Stomach (tissue), 9 donors: ENCODE results near the gene MIER1. TPM values are rescaled to one million over a fixed set of nuclear protein-coding genes. Genes with fewer than 3 reads are reported as not detected.

Experiments
- DNase-seq, 2 donors: peaks; one replicate each; pipeline versions ENCODE4 v3.0.0 to v3.0.0-alpha.2; 2013 to 2019
- H3K27ac ChIP-seq, 5 donors: fragments of 200-600 bp in 4 of 5; sonication (generic) in 4 of 5; one replicate each; pipeline ENCODE4 v1.5.1; 2013 to 2019; ENCODE audit warnings: mild to moderate bottlenecking in 1 of 5, moderate library complexity in 1 of 5
- H3K27me3 ChIP-seq, 3 donors: fragments of 200-600 bp; sonication (generic); one replicate each; pipeline ENCODE4 v1.5.1; 2017 to 2019; ENCODE audit warnings: mixed run types in 1 of 3
- H3K36me3 ChIP-seq, 4 donors: fragments of 200-600 bp; sonication (generic); 1 replicate in 3 of 4; 2 replicates in 1 of 4; pipeline ENCODE4 v1.5.1; 2016 to 2019
- H3K4me1 ChIP-seq, 4 donors: fragments of 200-600 bp; sonication (generic); one replicate each; pipeline ENCODE4 v1.5.1; 2016 to 2019
- H3K4me3 ChIP-seq, 4 donors: fragments of 200-600 bp; sonication (generic) in 3 of 4; one replicate each; pipeline ENCODE4 v1.5.1; 2016 to 2019; ENCODE audit warnings: mild to moderate bottlenecking in 1 of 4
- H3K9me3 ChIP-seq, 4 donors: fragments of 200-600 bp; sonication (generic); one replicate each; pipeline ENCODE4 v1.5.1; 2016 to 2019
- EP300 ChIP-seq: sonication (generic); formaldehyde crosslinking; IDR thresholded peaks from one replicate; pipeline ENCODE4 v1.6.1; 2017; ENCODE audit warnings: antibody characterized with exemption
- POLR2A ChIP-seq, 4 donors: fragments of 450-650 bp; IDR thresholded peaks; one replicate each; pipeline ENCODE4 v1.6.1; 2016; ENCODE audit warnings: antibody characterized with exemption in 4 of 4, control low read depth in 2 of 4, mild to moderate bottlenecking in 1 of 4, moderate library complexity in 1 of 4
- POLR2AphosphoS5 ChIP-seq, 3 donors: sonication (generic); formaldehyde crosslinking; IDR thresholded peaks; one replicate each; pipeline ENCODE4 v1.6.1; 2016; ENCODE audit warnings: antibody characterized with exemption in 3 of 3
- WGBS, 5 donors: extraction: QIAGEN DNeasy Blood & Tissue Kit in 3 of 5; methylation state at CpG; one replicate each; pipeline versions ENCODE4 v1.1.5 to v1.1.7; 2013 to 2018; 5-methylcytosine and 5-hydroxymethylcytosine counted together
- intact Hi-C: fragments of 100-400 bp; cut with DNase I; formaldehyde crosslinking; loops from one replicate; pipeline ENCODE4 v1.15.1; 2023; ENCODE audit warnings: low total_unique reads
- polyA plus RNA-seq, 3 donors: library from polyadenylated mRNA; stranded (reverse); fragments of 200-250 nt; gene quantifications; one replicate each; pipeline ENCODE4 v1.2.3, GENCODE V29; 2013
- total RNA-seq, 5 donors: library from RNA; depleted of rRNA; stranded (reverse); fragments of >200 nt; gene quantifications; one replicate each; pipeline versions ENCODE4 v1.1.0 to v1.2.3, GENCODE V29; 2014 to 2016
- TF ChIP-seq, protein P1 (sequence below), 7 experiments: fragments of 450-650 bp in 4 of 7; fragments of 200-600 bp in 3 of 7; sonication (generic) in 3 of 7; IDR thresholded peaks; one replicate each; pipeline ENCODE4 v1.5.1; 2016 to 2019; ENCODE audit warnings: antibody characterized with exemption in 7 of 7, control low read depth in 2 of 7, mild to moderate bottlenecking in 1 of 7
- donor health status: healthy with polysubstance abuse.
- donor health status: Bipolar disorder and iron deficiency.
- donor health status: healthy.

The MIER1 gene
- total and polyA plus RNA-seq, 8 donors: 6.4 to 57.6 (median 27.7) TPM

DNA sequence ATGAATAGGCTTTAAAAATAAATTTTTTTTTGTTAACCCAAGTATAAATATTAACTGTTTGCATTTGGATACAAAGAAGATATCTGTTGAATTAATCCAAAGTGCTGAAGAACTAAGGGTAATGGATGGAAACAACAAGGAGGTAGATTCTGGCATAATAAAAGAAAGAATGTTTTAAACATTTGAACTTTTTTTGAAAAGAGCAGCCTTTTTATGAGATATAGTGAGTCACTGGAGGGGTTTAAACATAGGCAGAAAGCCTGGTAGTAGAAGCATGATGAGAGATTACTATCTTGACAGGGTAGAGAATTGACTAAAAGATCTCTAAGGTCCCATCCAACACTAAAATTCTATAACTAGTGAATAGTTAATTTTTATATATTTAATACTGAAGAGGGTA lies 2.7 kb downstream of the MIER1 start:
- H3K4me3 ChIP-seq: no peak overlapping the region
- H3K4me1 ChIP-seq: peaks cover 24 to 62% (median 43%) of the 10 kb centered on the region in 4 donors
- no peak overlapping the region for H3K27ac ChIP-seq
- no peaks in the 10 kb centered on the region for H3K36me3 ChIP-seq
- intact Hi-C loops: no loop called here
- H3K9me3 ChIP-seq: no peaks in the 10 kb centered on the region
- no peak for DNase-seq
- no peak for TF ChIP-seq EP300
- TF ChIP-seq POLR2AphosphoS5 (IDR thresholded peaks at IDR 0.05): no peak
- no peak for TF ChIP-seq POLR2A (IDR thresholded peaks at IDR 0.05)
- TF ChIP-seq, protein P1, sequence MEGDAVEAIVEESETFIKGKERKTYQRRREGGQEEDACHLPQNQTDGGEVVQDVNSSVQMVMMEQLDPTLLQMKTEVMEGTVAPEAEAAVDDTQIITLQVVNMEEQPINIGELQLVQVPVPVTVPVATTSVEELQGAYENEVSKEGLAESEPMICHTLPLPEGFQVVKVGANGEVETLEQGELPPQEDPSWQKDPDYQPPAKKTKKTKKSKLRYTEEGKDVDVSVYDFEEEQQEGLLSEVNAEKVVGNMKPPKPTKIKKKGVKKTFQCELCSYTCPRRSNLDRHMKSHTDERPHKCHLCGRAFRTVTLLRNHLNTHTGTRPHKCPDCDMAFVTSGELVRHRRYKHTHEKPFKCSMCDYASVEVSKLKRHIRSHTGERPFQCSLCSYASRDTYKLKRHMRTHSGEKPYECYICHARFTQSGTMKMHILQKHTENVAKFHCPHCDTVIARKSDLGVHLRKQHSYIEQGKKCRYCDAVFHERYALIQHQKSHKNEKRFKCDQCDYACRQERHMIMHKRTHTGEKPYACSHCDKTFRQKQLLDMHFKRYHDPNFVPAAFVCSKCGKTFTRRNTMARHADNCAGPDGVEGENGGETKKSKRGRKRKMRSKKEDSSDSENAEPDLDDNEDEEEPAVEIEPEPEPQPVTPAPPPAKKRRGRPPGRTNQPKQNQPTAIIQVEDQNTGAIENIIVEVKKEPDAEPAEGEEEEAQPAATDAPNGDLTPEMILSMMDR (IDR thresholded peaks at IDR 0.05): no peak
- no peaks in the 10 kb centered on the region for H3K27me3 ChIP-seq

DNA sequence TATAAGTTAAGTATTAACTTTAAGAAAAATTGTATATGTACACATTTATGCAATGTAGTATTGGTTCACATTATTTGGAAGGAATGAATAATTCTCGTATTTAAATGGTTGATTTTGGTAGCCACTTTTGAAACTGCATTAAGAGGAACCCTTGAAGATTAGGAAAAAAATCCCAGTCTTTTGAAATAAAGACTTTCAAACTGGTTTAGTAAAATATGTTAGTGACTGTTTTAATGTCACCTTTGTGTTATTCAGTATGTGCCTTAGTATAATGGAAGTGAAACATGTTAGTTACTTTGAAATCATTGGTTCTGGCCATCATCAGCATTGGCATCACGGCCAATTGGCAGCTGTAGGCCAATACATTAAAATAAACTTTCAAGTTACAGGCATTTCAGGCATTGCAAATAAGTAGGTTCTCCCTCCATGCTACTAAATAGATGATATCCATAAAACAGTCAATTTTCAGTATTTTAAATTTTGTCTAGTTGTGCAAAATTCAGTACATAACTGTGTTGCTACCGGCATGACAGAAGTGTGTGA lies 4.4 kb downstream of the MIER1 start:
- intact Hi-C loops: no loop called here
- WGBS, 5 donors: 34 to 65% (median 46%) methylated on average over 3 of the region's 3 CpGs
- Histone ChIP-seq H3K27ac (peak overlapping the region; percentile 98 to 100 (median 99)), H3K4me3 (peak overlapping the region; percentile 71 to 89 (median 86)), H3K4me1 (peaks cover 23 to 62% (median 50%) of the 10 kb centered on the region in 4 donors), H3K27me3 (no peaks in the 10 kb centered on the region), H3K36me3 (no peaks in the 10 kb centered on the region), H3K9me3 (no peaks in the 10 kb centered on the region)
- DNase-seq: no peak
- no peak for TF ChIP-seq EP300
- TF ChIP-seq POLR2A (IDR thresholded peaks at IDR 0.05): no peak
- TF ChIP-seq, protein P1 (IDR thresholded peaks at IDR 0.05): no peak
- TF ChIP-seq POLR2AphosphoS5 (IDR thresholded peaks at IDR 0.05): no peak

DNA sequence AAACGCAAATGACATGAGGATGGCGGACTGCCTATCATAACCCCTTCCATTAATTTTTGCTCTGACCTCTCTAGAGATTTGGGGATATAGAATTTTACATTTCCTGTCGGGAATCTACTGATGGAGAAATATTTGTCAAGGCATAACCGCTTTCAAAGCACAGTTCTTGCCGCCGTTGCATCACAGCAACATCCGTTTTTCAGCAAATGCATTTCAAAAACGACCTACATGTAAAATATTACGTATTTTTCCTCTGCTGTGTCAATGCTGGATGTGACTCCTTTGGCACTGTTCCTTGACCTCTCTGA lies 4.9 kb downstream of the MIER1 start:
- intact Hi-C loops: no loop called here
- DNase-seq: no peak
- WGBS, 5 donors: 7 to 14% (median 11%) methylated on average over 9 of the region's 9 CpGs
- Histone ChIP-seq H3K27me3 (no peaks in the 10 kb centered on the region), H3K27ac (peak overlapping the region; percentile 98 to 100 (median 99)), H3K9me3 (no peaks in the 10 kb centered on the region), H3K4me1 (peaks cover 25 to 64% (median 53%) of the 10 kb centered on the region in 4 donors), H3K36me3 (no peaks in the 10 kb centered on the region), H3K4me3 (peak overlapping the region; percentile 71 to 89 (median 86))
- TF ChIP-seq POLR2A (IDR thresholded peaks at IDR 0.05) (no peak), EP300 (no peak), POLR2AphosphoS5 (IDR thresholded peaks at IDR 0.05) (no peak)
- TF ChIP-seq, protein P1 (IDR thresholded peaks at IDR 0.05): no peak

DNA sequence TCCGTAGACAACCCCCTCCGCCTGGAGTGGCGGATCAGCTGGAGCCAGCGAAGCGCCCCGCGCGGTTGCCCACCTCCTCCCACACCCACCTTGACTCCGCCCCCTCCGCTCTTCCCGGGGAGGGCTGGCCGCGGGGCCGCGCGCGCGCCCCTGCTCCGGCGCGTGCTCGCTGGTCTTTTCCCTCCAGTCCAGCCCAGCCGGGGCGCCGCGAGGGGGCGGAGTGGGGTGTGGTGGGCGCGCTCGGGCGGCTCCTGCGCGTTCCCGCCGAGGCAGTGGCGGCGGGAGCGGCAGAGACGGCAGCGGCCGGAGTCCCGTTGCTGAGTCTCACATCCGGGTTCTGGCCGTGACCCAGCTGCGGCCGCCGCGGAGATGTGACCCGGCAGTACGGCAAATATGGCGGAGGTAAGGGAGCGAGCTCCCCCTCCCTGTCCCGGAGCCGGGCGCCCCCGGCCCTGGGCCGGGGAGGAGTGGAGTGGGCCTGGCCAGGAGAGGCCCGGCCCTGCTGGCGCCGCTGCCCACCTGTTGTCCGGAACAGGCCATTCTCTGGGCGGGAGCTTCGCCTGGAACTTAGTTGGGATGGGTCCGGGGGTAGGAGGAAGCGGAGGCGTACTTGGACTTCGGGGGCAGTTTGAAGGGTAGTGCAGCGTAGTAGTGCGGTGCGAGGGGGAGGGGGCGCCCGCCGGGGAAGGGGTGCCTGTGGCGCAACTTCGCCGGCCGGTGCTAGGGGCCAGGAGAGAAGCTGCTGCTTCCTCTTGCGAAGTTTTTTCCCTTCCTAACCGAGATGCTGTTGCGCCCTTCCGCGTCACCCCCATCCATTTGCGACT lies 5.4 kb downstream of the MIER1 start:
- Histone ChIP-seq H3K36me3 (no peaks in the 10 kb centered on the region), H3K4me1 (peaks cover 28 to 70% (median 59%) of the 10 kb centered on the region in 4 donors), H3K9me3 (no peaks in the 10 kb centered on the region), H3K27ac (peak overlapping the region; percentile 98 to 100 (median 99)), H3K27me3 (no peaks in the 10 kb centered on the region), H3K4me3 (peak overlapping the region; percentile 71 to 89 (median 86))
- WGBS, 5 donors: 0 to 1% (median 0%) methylated on average over 29 to 83 of the region's 83 CpGs
- DNase-seq: peak; percentile 96 to 98
- TF ChIP-seq EP300: no peak
- TF ChIP-seq POLR2A (IDR thresholded peaks at IDR 0.05): peak in 2 of 4 donors; percentile 51 to 58
- TF ChIP-seq POLR2AphosphoS5 (IDR thresholded peaks at IDR 0.05): peak; percentile 70 to 91 (median 87)
- TF ChIP-seq, protein P1 (IDR thresholded peaks at IDR 0.05): peak in 4 of 7 experiments; percentile 25 to 71 (median 32)
- intact Hi-C loops: no loop called here
